HG03469 (cell line): ENCODE data around the gene PMEPA1.

Experiments
- ATAC-seq: cut with Tn5 transposase; IDR thresholded peaks from one replicate; pipeline ENCODE4 v1.9.1; 2021; ENCODE audit warnings: mild to moderate bottlenecking, moderate library complexity, moderate number of reproducible peaks; ENCODE audit not compliant: unreplicated experiment

Gene PMEPA1

GRCh38 chr20:57712851-57713504 lies 3.2 kb upstream of the PMEPA1 start:
- ATAC-seq, result no peak

- ATAC-seq, result no peak
Measured at GRCh38 chr20:57712341-57712740, 2.5 kb upstream of the PMEPA1 start.

- ATAC-seq, result no peak
Measured at GRCh38 chr20:57711826-57712225, 2.0 kb upstream of the PMEPA1 start.

- ATAC-seq, result no peak
Measured at GRCh38 chr20:57711311-57711712, 1.5 kb upstream of the PMEPA1 start.

GRCh38 chr20:57710841-57711240 lies 1.0 kb upstream of the PMEPA1 start:
- ATAC-seq, result no peak

GRCh38 chr20:57708694-57709673 lies 831 bp downstream of the PMEPA1 start:
- ATAC-seq, result no peak

GRCh38 chr20:57707849-57708693 lies 1.7 kb downstream of the PMEPA1 start:
- no peak for ATAC-seq

GRCh38 chr20:57707320-57707719 lies 2.5 kb downstream of the PMEPA1 start:
- no peak for ATAC-seq

GRCh38 chr20:57705127-57705899 lies 4.5 kb downstream of the PMEPA1 start:
- no peak for ATAC-seq

GRCh38 chr20:57704245-57704644 lies 5.6 kb downstream of the PMEPA1 start:
- no peak for ATAC-seq

- ATAC-seq, result no peak
Measured at GRCh38 chr20:57703013-57703412, 6.8 kb downstream of the PMEPA1 start.

- no peak for ATAC-seq
Measured at GRCh38 chr20:57702521-57702920, 7.3 kb downstream of the PMEPA1 start.

- no peak for ATAC-seq
Measured at GRCh38 chr20:57702091-57702490, 7.7 kb downstream of the PMEPA1 start.

GRCh38 chr20:57701651-57702050 lies 8.2 kb downstream of the PMEPA1 start:
- no peak for ATAC-seq

- ATAC-seq, result no peak
Measured at GRCh38 chr20:57701090-57701489, 8.7 kb downstream of the PMEPA1 start.

GRCh38 chr20:57699395-57699794 lies 10.4 kb downstream of the PMEPA1 start:
- no peak for ATAC-seq

GRCh38 chr20:57698867-57699275 lies 10.9 kb downstream of the PMEPA1 start:
- ATAC-seq, result no peak

- ATAC-seq, result no peak
Measured at GRCh38 chr20:57698116-57698866, 11.5 kb downstream of the PMEPA1 start.

GRCh38 chr20:57697543-57697942 lies 12.3 kb downstream of the PMEPA1 start:
- no peak for ATAC-seq
